Kidney (tissue), 14 donors: ENCODE measurements around the gene HOTAIR. TPM values are rescaled to one million over a fixed set of nuclear protein-coding genes. Genes with fewer than 3 reads are reported as not detected.

Source experiments
- DNase-seq, 5 donors: peaks; one replicate each; pipeline ENCODE4 v3.0.0-alpha.2; 2013 to 2020
- FAIRE-seq: peaks from 2 replicates; lab custom pipeline; 2012; peaks lifted over from hg19 to GRCh38; lab: Jason Lieb, UNC
- H3K27ac ChIP-seq, 2 donors: one replicate each; pipeline ENCODE4 v1.7.0; 2013; ENCODE audit warnings: low read depth in 2 of 2, low read length in 2 of 2, inconsistent platforms in 1 of 2
- H3K27me3 ChIP-seq: one replicate; pipeline ENCODE4 v1.7.1; 2013; ENCODE audit warnings: low read length, inconsistent platforms; ENCODE audit not compliant: control insufficient read depth, insufficient read depth
- H3K36me3 ChIP-seq, 3 donors: one replicate each; pipeline versions ENCODE4 v1.7.0 to v1.7.1; 2013; ENCODE audit warnings: low read length in 3 of 3, control low read depth in 1 of 3, inconsistent platforms in 1 of 3; ENCODE audit not compliant: insufficient read depth in 3 of 3, control insufficient read depth in 2 of 3
- H3K4me1 ChIP-seq, 3 donors: one replicate each; pipeline versions ENCODE4 v1.7.0 to v1.7.1; 2013; ENCODE audit warnings: low read length in 3 of 3, inconsistent platforms in 1 of 3, low read depth in 1 of 3; ENCODE audit not compliant: control insufficient read depth in 2 of 3, insufficient read depth in 2 of 3
- H3K4me3 ChIP-seq, 3 donors: one replicate each; pipeline versions ENCODE4 v1.7.0 to v1.8.1; 2013; ENCODE audit warnings: low read length in 3 of 3, control low read depth in 1 of 3, inconsistent platforms in 1 of 3
- H3K9ac ChIP-seq, 3 donors: one replicate each; pipeline versions ENCODE4 v1.7.0 to v1.7.1; 2013; ENCODE audit warnings: low read length in 3 of 3, control low read depth in 1 of 3, inconsistent platforms in 1 of 3
- H3K9me3 ChIP-seq, 3 donors: one replicate each; pipeline versions ENCODE4 v1.7.0 to v1.7.1; 2013; ENCODE audit warnings: low read length in 3 of 3, control low read depth in 1 of 3, inconsistent platforms in 1 of 3; ENCODE audit not compliant: control insufficient read depth in 2 of 3, insufficient read depth in 1 of 3
- CTCF ChIP-seq: IDR thresholded peaks from 3 replicates; pipeline ENCODE4 v1.5.1; 2012; ENCODE audit warnings: mild to moderate bottlenecking, moderate library complexity, borderline replicate concordance; ENCODE audit not compliant: insufficient read depth; ENCODE audit errors: extremely low read depth
- intact Hi-C: fragments of 100-400 bp; cut with DNase I; formaldehyde crosslinking; loops from one replicate; pipeline ENCODE4 v1.11.1; 2022
- polyA plus RNA-seq: library from polyadenylated mRNA; stranded (reverse); fragments of 350-450 nt; fragmentation: Illumina TruSeq; extraction: RNeasy Lipid Tissue Mini Kit (QIAGEN cat#74804); gene quantifications from one replicate; pipeline ENCODE4 v1.2.3, GENCODE V29; 2014; ENCODE audit warnings: low read depth, low replicate concordance; ENCODE audit not compliant: insufficient read depth
- total RNA-seq: library from RNA; stranded (reverse); fragmentation: NEBNext Ultra II Directional; extraction: Animal tissue kit (Norgen Biotek cat#: 25700); gene quantifications from one replicate; pipeline ENCODE4 v1.2.1, GENCODE V29; 2021
- donor health status: control.
- donor health status: control.
- donor health status: control.
- donor health status: control.
- donor health status: control.
- donor health status: DM: yes; HTN: yes; CAD: no.
- donor health status: Normal renal cell carcinoma (clear cell type).

HOTAIR gene
- total and polyA plus RNA-seq, 2 donors from 2014 or later = 0.52 to 0.76 TPM

GRCh38 chr12:54015018-54015931 lies 40.5 kb upstream of the HOTAIR start:
- H3K36me3 ChIP-seq = no peaks in the 10 kb centered on the region
- DNase-seq (peak in 1 of 5 donors; percentile 31), FAIRE-seq (no peak)
- no peak overlapping the region for H3K9ac ChIP-seq
- peaks cover 0 to 22% (median 12%) of the 10 kb centered on the region in 3 donors for H3K4me1 ChIP-seq
- H3K27me3 ChIP-seq = no peaks in the 10 kb centered on the region
- no peaks in the 10 kb centered on the region for H3K9me3 ChIP-seq
- H3K4me3 ChIP-seq = peak overlapping the region in 1 of 3 donors; percentile 51
- TF ChIP-seq CTCF = no peak
- peak overlapping the region in 1 of 2 donors; percentile 38 for H3K27ac ChIP-seq
- intact Hi-C loops = no loop called here

- peak in 1 of 5 donors; percentile 71 for DNase-seq
- H3K27me3 ChIP-seq = no peaks in the 10 kb centered on the region
Observed at GRCh38 chr12:54014377-54015017, 39.7 kb upstream of the HOTAIR start.

More at GRCh38 chr12:54014377-54015017, 39.7 kb upstream of the HOTAIR start:
- peaks cover 0 to 20% (median 10%) of the 10 kb centered on the region in 3 donors for H3K4me1 ChIP-seq
- H3K9me3 ChIP-seq = no peaks in the 10 kb centered on the region
- TF ChIP-seq CTCF = no peak
- peak overlapping the region in 1 of 3 donors; percentile 13 for H3K9ac ChIP-seq
- peak overlapping the region in 1 of 3 donors; percentile 51 for H3K4me3 ChIP-seq
- no peak for FAIRE-seq
- peak overlapping the region; percentile 57 to 90 for H3K27ac ChIP-seq
- H3K36me3 ChIP-seq = no peaks in the 10 kb centered on the region
- intact Hi-C loops = loop anchor here (5.0 kb wide), 1 partner anchor 183 kb away; no protein-coding TSS in a partner anchor
